Anterior cingulate cortex (tissue), 58 donors: ENCODE results near the gene UBQLN1.

Experiments
- DNase-seq, 58 donors: peaks; one replicate each; lab custom pipeline; 2025; lab: John Stamatoyannopoulos, UW

The UBQLN1 gene

DNA sequence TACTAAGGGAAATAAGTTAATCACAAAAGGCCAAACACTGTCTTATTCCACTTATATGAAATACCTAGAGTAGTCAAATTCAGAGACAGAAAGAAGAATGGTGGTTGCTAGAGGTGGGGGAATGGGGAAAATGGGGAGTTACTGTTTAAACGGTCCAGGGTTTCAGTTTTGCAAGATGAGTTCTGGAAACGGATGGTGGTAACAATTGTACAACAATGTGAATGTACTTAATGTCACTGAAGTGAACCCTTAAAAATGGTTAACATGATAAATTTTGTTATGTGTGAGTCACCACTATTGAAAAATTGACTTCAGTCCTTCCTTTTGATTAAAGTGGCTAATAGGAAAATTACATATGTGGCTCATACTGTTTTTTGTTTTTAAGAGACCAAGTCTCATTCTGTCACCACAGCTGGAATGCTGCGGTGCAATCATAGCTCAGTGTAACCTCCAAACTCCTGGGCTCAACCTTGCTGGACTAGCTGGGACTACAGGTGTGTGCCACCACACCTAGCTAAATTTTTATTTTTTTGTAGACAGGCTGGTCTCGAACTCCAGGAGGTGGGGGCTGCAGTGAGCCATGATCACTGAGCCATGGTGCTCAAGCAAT is 8.7 kb downstream of the UBQLN1 start:
- no peak for DNase-seq

DNA sequence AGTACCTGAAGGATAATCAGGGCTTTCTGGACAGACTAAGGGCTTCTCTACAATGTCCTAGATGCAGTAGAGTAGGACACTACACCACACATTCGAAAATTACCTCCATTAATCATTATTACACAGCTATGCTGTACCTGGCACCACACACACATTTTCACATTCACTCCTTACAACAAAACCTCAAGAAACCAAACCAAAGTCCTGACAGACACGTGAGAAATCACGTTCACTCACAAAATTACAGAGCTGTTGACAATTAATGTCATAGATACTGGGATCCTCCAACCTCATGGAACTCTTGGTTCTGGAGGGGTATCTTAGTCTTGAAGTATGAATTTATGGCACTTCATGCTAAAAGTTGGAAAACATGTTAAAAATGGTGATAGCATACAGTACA is 16.3 kb downstream of the UBQLN1 start:
- DNase-seq = no peak

- no peak for DNase-seq
Measured at GRCh38 chr9:83688921-83689320, 18.8 kb downstream of the UBQLN1 start.

DNA sequence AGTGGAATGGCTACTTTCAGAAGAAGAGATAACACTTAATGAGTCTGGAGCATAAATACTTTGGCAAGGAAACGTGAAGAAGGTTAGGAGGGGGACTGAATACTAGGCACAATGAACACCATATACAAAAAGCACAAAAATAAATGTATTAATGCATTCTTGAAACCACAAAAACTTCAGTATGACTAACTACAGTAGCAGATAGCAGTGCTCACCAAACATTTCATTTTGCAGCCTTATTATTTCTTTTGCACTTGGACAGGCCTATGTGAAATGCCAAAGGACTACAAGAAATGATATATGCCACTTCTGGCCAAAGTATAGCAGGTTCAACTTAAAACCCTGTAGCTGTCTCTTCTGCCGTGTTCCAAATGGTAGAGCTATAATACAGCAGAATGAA is 26.3 kb downstream of the UBQLN1 start:
- no peak for DNase-seq

DNA sequence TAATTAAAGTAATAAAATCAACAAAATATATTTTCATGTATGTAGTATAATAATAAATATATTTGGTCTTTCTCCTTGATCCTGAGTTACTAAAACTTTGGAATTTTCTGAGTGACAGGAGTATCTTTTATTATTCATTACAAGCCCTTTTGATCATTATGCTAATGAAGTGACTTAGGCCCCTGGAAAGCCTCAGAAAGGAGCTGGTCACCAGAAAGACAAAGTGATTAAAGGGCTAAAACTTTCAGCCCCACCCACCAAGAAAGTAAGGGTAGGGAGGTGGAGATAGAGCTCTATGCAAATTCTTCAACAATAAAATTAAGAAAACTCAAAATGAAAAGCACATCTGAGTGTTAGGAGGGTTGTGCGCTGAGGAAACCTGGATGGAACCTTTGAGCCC is 27.5 kb downstream of the UBQLN1 start:
- DNase-seq = no peak

GRCh38 chr9:83677596-83677995 is 30.2 kb downstream of the UBQLN1 start:
- peak in 2 of 58 donors; percentile 2 to 4 for DNase-seq

- DNase-seq = no peak
Measured at GRCh38 chr9:83675466-83675865, 32.3 kb downstream of the UBQLN1 start.

GRCh38 chr9:83671451-83671850 is 36.3 kb downstream of the UBQLN1 start:
- no peak for DNase-seq

GRCh38 chr9:83670381-83670780 is 37.4 kb downstream of the UBQLN1 start:
- no peak for DNase-seq

GRCh38 chr9:83669067-83669466 is 38.7 kb downstream of the UBQLN1 start:
- no peak for DNase-seq

GRCh38 chr9:83665580-83666200 is 42.1 kb downstream of the UBQLN1 start:
- no peak for DNase-seq

DNA sequence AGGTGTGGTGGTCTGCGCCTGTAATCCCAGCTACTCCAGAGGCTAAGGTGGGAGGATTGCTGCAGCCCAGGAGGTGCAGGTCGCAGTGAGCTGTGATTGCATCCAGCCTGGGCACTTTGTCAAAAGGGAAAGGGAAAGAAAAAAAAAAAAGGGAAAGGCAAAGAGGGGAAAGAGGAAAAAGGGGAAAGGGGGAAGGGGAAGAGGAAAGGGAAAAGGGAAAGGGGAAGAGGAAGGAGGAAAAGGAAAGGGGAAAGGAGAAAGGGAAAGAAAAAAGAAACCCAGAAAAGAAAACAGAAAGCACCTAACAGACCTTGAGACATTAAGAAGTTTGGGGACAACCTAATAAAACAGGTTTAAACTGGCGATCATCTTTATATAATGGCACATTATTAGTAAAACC is 44.8 kb downstream of the UBQLN1 start:
- DNase-seq = no peak

DNA sequence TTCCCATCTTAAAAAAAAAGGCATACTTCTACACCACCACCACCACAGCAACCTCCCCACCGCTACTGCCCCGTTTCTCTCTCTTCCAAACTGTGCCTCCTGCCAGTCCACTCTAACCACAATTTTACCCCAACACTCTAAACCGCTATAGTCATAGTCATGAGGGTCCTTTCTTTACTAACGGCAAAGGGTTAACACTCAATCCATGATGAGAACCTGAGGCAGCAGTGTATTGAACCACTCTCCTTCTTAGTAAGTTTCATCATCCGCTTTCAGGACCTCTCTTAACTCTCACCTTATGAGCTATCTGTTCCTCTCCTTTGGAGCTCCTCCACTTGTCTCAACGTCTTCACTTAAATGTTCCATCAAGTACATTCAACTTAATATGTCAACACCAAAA is 50.8 kb downstream of the UBQLN1 start:
- DNase-seq = no peak

GRCh38 chr9:83656032-83656680 is 51.6 kb downstream of the UBQLN1 start:
- DNase-seq = no peak

DNA sequence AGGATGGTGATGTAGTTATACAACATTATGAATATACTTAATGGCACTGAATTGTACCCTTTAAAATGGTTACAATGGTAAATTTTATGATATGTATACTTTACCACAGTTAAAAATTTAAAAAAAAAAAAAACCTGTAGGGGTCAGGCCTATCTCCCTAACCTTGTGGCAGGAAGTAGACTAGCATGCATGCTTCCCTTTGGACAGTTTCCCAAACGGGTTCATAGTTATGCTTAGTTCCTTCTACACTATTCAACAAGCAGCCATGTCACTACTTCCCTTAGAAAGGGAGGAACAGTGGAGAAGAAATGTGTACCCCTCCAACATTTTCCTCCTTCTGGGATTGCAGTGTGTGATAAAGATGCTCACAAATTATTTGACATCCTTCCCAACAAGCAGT is 52.3 kb downstream of the UBQLN1 start:
- DNase-seq = no peak

GRCh38 chr9:83652433-83652832 is 55.3 kb downstream of the UBQLN1 start:
- no peak for DNase-seq

DNA sequence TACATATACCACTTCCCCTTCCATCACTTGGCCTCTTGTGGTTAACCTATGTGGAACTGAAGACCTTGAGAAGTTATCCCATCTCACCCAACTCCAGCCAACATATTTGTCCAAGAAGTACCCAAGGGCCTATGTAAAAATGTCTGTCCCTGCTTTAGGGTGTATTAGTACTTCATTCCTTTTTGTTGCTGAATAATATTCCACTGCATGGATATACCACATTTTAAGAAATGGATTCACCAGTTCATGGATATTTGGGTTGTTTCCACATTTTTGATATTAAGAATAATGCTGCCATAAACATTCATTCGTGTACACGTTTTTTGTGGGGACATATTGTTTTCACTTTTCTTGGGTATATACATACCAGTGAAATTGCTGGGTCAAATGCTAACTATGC is 56.2 kb downstream of the UBQLN1 start:
- DNase-seq = no peak

DNA sequence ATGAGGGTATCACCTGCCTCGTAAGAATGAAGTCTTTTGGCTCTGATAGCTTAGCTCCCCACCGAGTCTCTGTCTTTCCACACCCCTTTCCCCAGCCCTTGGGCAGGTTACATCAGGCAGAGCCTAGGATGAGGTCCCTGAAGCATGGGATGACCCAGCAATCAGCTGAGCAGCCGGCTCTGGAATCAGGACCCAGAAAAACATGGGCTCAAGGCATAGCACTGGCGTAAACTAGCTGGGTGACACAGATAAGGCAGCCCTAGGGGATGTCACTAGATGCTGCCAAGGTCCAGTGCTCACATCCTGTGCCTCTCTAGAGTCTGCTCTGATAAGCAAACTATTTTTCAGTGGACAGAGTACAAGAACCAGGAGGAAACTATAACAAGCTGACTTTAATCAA is 58.2 kb downstream of the UBQLN1 start:
- no peak for DNase-seq

DNA sequence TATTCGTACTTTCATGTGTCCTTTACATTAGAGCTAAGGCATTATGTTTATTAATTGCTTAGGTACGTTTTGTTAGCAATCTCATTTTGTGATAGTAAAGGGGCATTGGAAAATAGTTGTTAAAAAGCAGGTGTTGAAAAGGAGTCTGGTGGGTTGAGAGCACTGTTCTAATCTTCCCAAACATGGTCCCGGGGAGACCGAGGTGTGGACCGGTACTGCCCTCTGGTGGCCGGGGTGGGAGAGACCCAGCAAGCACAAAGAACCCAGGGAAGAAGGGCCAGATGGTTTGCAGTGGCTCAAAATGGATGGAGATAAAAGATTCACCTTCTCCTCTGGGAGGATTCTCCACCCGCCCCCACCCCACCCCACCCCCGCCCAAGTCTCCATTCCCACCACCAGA is 58.7 kb downstream of the UBQLN1 start:
- peak in 41 of 58 donors; percentile 1 to 72 (median 19) for DNase-seq

DNA sequence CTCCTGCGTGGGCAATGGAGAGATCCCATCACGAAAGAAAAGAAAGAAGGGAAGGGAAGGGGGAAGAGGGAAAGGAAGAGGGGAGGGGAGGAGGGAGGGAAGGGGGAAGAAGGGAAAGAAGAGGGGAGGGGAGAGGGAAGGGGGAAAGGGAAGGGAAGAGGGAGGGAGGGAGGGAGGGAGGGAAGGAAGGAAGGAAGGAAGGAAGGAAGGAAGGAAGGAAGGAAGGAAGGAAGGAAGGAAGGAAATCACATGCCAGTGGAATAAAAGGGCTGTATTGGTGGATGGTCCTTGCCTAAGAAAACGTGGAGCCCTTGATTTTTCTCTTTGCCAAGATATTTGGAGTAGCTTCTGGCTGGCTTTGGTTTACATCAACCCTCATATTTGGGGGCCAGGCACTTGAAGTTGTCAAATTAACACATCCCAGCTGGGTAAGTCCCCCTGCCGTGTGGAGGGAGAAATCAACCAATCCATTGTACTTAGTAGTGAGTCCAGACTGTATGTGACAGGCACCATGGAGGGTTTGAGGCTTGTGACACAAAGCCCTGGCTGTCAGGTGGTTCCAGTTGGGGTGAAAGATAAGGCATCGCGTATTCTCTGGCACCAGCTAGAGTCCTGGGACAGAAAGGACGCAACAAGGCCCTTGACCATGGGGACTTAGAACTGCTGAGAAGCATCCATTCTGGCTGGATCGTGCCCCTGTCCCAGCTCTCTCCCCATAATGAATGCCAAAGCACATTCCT is 61.1 kb downstream of the UBQLN1 start:
- DNase-seq = no peak

GRCh38 chr9:83642793-83643192 is 65.0 kb downstream of the UBQLN1 start:
- no peak for DNase-seq
